ENCODE results near the gene MAP3K6. TPM values are rescaled to one million over a fixed set of nuclear protein-coding genes. Genes with fewer than 3 reads are reported as not detected.

The MAP3K6 gene
- total and polyA plus RNA-seq, 8 donors, result 11.8 to 83.3 (median 16.2) TPM

- peaks cover 0 to 26% of the 10 kb centered on the region in 2 donors for H3K27me3 ChIP-seq
- intact Hi-C loops (cut with DNase I), result no loop called here
- peaks cover 0 to 6% of the 10 kb centered on the region in 2 donors for H3K4me1 ChIP-seq
- TF ChIP-seq CTCF (IDR thresholded peaks at IDR 0.05), result no peak
- no peak overlapping the region for H3K4me3 ChIP-seq
- DNase-seq, result no peak
- no peaks in the 10 kb centered on the region for H3K9me3 ChIP-seq
- H3K36me3 ChIP-seq, result no peaks in the 10 kb centered on the region
- H3K27ac ChIP-seq, result no peak overlapping the region
- ATAC-seq, result no peak
Observed at GRCh38 chr1:27316860-27317259, 49.9 kb downstream of the MAP3K6 start.

- H3K36me3 ChIP-seq, result peaks cover 0 to 11% of the 10 kb centered on the region in 2 donors
- intact Hi-C loops (cut with DNase I), result no loop called here
- no peaks in the 10 kb centered on the region for H3K4me1 ChIP-seq
- no peak for TF ChIP-seq CTCF (IDR thresholded peaks at IDR 0.05)
- H3K9me3 ChIP-seq, result no peaks in the 10 kb centered on the region
- ATAC-seq (no peak), DNase-seq (no peak)
- H3K27me3 ChIP-seq, result peaks cover 0 to 17% of the 10 kb centered on the region in 2 donors
- H3K27ac ChIP-seq, result no peak overlapping the region
- no peak overlapping the region for H3K4me3 ChIP-seq
Observed at GRCh38 chr1:27314737-27315136, 52.0 kb downstream of the MAP3K6 start.

GRCh38 chr1:27314169-27314568, 52.6 kb downstream of the MAP3K6 start:
- DNase-seq (no peak), ATAC-seq (no peak)
- intact Hi-C loops (cut with DNase I), result no loop called here
- H3K4me3 ChIP-seq, result no peak overlapping the region
- TF ChIP-seq CTCF (IDR thresholded peaks at IDR 0.05), result no peak
- no peak overlapping the region for H3K27ac ChIP-seq
- H3K4me1 ChIP-seq, result no peaks in the 10 kb centered on the region
- peaks cover 0 to 11% of the 10 kb centered on the region in 2 donors for H3K27me3 ChIP-seq
- H3K36me3 ChIP-seq, result peaks cover 0 to 11% of the 10 kb centered on the region in 2 donors
- no peaks in the 10 kb centered on the region for H3K9me3 ChIP-seq

- no peaks in the 10 kb centered on the region for H3K9me3 ChIP-seq
- no peaks in the 10 kb centered on the region for H3K27me3 ChIP-seq
- H3K36me3 ChIP-seq, result peaks cover 0 to 50% of the 10 kb centered on the region in 2 donors
- no peak for ATAC-seq
- intact Hi-C loops (cut with DNase I), result loop anchor here (10.0 kb wide), 2 partner anchors 87 to 307 kb away; partner anchors contain the start of gene GPR3 (in 1 of the 2)
- no peak for TF ChIP-seq CTCF (IDR thresholded peaks at IDR 0.05)
- H3K4me1 ChIP-seq, result no peaks in the 10 kb centered on the region
- DNase-seq, result no peak
- H3K4me3 ChIP-seq, result no peak overlapping the region
- H3K27ac ChIP-seq, result no peak overlapping the region
Observed at GRCh38 chr1:27307874-27308598, 58.7 kb downstream of the MAP3K6 start.

- ATAC-seq, result peak; percentile 30
- no peaks in the 10 kb centered on the region for H3K27me3 ChIP-seq
- no peaks in the 10 kb centered on the region for H3K4me1 ChIP-seq
- H3K27ac ChIP-seq, result no peak overlapping the region
- no peak for TF ChIP-seq CTCF (IDR thresholded peaks at IDR 0.05)
- H3K9me3 ChIP-seq, result no peaks in the 10 kb centered on the region
- intact Hi-C loops (cut with DNase I), result loop anchor here (10.0 kb wide), 2 partner anchors 88 to 308 kb away; partner anchors contain the start of gene GPR3 (in 1 of the 2)
- no peak overlapping the region for H3K4me3 ChIP-seq
- DNase-seq, result no peak
- H3K36me3 ChIP-seq, result peaks cover 0 to 59% of the 10 kb centered on the region in 2 donors
Observed at GRCh38 chr1:27306892-27307761, 59.6 kb downstream of the MAP3K6 start.

Data from left lung (tissue), 10 donors.